ENCODE measurements around the gene EDA2R. TPM values are rescaled to one million over a fixed set of nuclear protein-coding genes. Genes with fewer than 3 reads are reported as not detected.

EDA2R gene
- total RNA-seq, 1 donor from 2014 or later = 14.2 TPM

DNA sequence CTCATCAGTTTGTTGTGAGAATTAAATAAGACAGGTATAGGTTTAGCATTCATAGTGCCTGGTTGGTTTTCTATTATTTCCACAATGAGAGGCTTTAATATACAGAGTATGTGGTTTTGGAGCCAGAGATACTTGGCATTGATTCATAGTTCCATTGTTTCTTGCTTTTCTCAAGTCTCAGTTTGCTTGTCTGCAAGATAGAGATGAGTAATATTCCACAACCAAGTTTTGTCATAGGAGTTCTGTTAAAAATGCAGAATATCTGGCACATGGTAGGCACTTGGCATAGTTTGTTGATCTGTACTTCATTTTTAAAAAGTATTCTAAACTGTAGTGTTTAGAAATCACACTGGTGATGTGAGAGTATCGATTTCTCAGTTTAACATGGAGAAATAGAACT, 37.5 kb upstream of the EDA2R start:
- Histone ChIP-seq H3K36me3 (ENCODE audit: control insufficient read depth, insufficient read depth, low read length) (no peaks in the 10 kb centered on the region), H3K27me3 (ENCODE audit: control insufficient read depth, insufficient read depth, low read length) (no peaks in the 10 kb centered on the region), H3K4me3 (ENCODE audit: low read depth, low read length) (no peak overlapping the region)
- TF ChIP-seq, protein P1, sequence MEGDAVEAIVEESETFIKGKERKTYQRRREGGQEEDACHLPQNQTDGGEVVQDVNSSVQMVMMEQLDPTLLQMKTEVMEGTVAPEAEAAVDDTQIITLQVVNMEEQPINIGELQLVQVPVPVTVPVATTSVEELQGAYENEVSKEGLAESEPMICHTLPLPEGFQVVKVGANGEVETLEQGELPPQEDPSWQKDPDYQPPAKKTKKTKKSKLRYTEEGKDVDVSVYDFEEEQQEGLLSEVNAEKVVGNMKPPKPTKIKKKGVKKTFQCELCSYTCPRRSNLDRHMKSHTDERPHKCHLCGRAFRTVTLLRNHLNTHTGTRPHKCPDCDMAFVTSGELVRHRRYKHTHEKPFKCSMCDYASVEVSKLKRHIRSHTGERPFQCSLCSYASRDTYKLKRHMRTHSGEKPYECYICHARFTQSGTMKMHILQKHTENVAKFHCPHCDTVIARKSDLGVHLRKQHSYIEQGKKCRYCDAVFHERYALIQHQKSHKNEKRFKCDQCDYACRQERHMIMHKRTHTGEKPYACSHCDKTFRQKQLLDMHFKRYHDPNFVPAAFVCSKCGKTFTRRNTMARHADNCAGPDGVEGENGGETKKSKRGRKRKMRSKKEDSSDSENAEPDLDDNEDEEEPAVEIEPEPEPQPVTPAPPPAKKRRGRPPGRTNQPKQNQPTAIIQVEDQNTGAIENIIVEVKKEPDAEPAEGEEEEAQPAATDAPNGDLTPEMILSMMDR (IDR thresholded peaks at IDR 0.05; ENCODE audit: insufficient read depth, low read length, poor library complexity, severe bottlenecking) = no peak
- no peak for DNase-seq (ENCODE audit: low read depth)

DNA sequence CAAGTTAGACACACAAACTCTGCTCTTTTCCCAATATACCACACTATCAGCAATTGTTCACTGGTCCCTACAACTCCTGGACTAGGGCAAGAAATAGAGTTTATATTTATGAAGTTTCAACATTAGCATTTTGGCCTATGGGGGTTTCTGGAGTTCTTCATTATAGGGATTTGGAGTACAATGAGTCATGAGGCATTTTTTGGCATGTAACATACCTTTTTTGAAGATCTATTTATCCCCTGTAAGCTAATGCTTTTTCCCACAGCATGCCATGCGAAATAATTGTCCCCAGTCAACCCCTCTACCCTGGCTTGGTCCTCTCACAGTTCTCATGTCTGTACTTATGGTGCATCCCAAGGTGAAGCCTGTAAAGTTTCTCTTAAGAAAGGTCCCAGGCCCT, 36.7 kb upstream of the EDA2R start:
- H3K36me3 ChIP-seq (ENCODE audit: control insufficient read depth, insufficient read depth, low read length) = no peaks in the 10 kb centered on the region
- H3K4me3 ChIP-seq (ENCODE audit: low read depth, low read length) = no peak overlapping the region
- TF ChIP-seq, protein P1 (IDR thresholded peaks at IDR 0.05; ENCODE audit: insufficient read depth, low read length, poor library complexity, severe bottlenecking) = no peak
- DNase-seq (ENCODE audit: low read depth) = no peak
- no peaks in the 10 kb centered on the region for H3K27me3 ChIP-seq (ENCODE audit: control insufficient read depth, insufficient read depth, low read length)

DNA sequence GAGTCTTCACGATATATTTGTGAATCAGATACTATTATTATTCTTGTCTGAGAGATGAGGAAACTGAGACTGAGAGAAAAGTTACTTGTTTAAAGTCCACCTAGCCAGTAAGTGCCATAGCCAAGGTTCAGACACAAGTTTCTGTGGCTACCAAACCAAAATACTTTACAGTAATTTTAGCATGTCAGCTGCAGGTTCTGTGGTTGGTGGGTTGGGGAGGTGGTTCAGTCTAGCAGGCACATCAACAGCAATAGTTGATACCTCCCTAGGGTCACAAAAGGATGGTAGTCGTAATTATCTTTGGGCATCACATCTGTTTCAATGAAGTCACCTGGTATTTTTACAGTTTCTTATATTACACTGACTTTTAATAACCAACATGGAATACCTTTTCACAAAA, 35.6 kb upstream of the EDA2R start:
- Histone ChIP-seq H3K4me3 (ENCODE audit: low read depth, low read length) (no peak overlapping the region), H3K36me3 (ENCODE audit: control insufficient read depth, insufficient read depth, low read length) (no peaks in the 10 kb centered on the region), H3K27me3 (ENCODE audit: control insufficient read depth, insufficient read depth, low read length) (no peaks in the 10 kb centered on the region)
- TF ChIP-seq, protein P1 (IDR thresholded peaks at IDR 0.05; ENCODE audit: insufficient read depth, low read length, poor library complexity, severe bottlenecking) = no peak
- DNase-seq (ENCODE audit: low read depth) = no peak

DNA sequence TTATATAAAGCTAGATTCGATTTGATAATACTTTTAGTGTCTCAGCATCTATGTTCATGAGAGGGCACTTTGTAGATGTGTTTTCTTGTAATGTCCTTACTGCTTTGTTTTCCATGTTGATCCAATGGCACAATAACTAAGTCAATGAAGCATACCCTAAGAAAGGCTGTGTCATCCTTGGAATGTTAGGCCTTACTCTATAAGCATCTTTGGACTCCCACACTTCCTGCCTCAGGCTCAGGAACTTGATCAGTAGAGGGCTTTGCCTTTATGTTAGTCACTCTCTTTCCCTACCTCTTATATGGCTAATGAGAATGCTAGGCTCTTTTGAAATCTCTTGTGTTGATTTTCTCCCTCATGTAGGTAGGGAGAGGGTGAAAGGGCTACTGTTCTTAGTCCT, 33.2 kb upstream of the EDA2R start:
- H3K27me3 ChIP-seq (ENCODE audit: control insufficient read depth, insufficient read depth, low read length) = no peaks in the 10 kb centered on the region
- H3K36me3 ChIP-seq (ENCODE audit: control insufficient read depth, insufficient read depth, low read length) = no peaks in the 10 kb centered on the region
- DNase-seq (ENCODE audit: low read depth) = no peak
- TF ChIP-seq, protein P1 (IDR thresholded peaks at IDR 0.05; ENCODE audit: insufficient read depth, low read length, poor library complexity, severe bottlenecking) = no peak
- H3K4me3 ChIP-seq (ENCODE audit: low read depth, low read length) = no peak overlapping the region

DNA sequence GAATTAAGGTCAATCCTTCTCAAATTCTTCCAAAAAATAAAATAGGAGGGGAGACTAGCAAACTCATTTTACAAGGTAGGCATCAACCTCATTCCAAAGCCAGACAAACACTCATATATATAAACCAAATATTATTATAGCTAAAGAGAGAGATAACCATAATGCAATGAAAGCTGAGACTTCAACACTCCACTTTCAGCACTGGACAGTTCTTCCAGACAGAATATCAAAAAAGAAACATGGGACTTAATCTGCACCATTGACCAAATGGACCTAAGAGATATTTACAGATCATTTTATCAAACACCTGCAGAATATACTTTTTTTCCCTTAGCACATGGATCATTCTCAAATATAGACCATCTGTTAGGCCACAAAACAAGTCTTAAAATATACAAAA, 15.5 kb upstream of the EDA2R start:
- no peak overlapping the region for H3K4me3 ChIP-seq (ENCODE audit: low read depth, low read length)
- H3K36me3 ChIP-seq (ENCODE audit: control insufficient read depth, insufficient read depth, low read length) = no peaks in the 10 kb centered on the region
- no peak for DNase-seq (ENCODE audit: low read depth)
- no peaks in the 10 kb centered on the region for H3K27me3 ChIP-seq (ENCODE audit: control insufficient read depth, insufficient read depth, low read length)
- TF ChIP-seq, protein P1 (IDR thresholded peaks at IDR 0.05; ENCODE audit: insufficient read depth, low read length, poor library complexity, severe bottlenecking) = no peak

DNA sequence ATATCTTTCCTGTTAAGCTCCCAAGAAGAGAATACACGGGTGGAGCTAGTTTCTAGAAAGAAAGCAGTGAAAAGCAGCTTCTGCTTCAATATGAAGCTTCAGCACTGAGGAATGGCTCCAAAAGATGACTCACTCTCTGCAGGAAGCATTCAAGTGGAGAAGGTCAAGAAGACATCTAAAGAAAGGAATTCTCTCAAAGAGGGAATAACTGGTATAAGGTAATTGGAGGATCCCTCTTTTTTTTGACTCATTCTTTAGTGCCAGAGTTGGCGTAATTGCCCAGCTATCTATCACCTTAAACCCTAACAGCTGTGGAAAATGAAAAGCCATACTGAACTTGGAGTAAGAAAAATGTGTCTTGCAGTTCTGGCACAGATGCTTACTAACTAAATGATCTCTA, 3.5 kb downstream of the EDA2R start:
- no peak overlapping the region for H3K4me3 ChIP-seq (ENCODE audit: low read depth, low read length)
- H3K27me3 ChIP-seq (ENCODE audit: control insufficient read depth, insufficient read depth, low read length) = no peaks in the 10 kb centered on the region
- H3K36me3 ChIP-seq (ENCODE audit: control insufficient read depth, insufficient read depth, low read length) = no peaks in the 10 kb centered on the region
- TF ChIP-seq, protein P1 (IDR thresholded peaks at IDR 0.05; ENCODE audit: insufficient read depth, low read length, poor library complexity, severe bottlenecking) = no peak
- DNase-seq (ENCODE audit: low read depth) = peak; percentile 14
